ENCODE measurements around the gene KCNH4.

DNA sequence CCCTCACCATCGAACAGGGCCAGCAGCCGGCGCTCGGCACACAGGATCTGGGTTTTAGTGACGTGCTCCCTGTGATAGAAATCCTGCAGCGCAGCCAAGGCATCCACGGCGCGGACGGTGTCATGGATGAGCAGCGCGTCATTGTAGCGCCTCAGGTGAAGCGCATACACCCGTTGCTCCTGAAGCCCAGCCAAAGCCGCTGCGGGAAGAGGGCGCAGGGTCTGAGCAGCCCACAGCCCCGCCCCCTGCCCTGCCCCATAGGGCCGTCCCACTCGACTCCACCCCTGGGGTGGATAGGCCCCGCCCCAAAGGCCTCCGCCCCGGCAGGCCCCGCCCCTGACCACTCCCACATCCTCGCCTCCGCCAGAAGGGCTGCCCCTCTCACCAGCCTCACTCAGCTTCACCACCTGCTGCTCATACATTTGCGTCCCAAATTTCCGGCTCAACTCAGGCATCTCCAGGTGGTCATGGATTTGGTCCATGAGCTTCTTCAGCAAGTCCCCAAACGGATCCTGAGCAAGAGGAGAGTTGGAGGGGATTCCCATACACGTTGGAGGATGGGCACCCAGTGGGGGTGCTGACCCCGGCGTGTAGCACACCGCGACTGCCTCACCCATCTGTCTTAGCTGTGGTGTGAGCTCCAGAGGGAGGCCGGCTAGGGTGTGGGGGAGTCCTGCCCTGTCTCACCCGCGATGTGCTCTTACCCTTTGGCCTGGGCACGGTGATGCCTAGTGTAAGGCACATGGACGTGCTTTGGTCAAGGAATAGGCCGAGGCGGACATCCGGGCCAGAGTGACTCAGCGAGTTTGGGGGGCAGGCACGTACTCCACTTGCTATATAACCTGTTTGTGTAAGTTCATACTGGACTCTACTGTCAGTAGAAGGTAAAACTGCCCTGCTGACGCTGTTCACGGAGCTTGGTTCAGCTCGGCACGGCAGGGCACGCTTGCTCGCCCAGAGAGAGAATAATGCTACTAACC lies 73.1 kb downstream of the KCNH4 start:
- no peak for TF ChIP-seq CTCF (IDR thresholded peaks at IDR 0.05)
- no peak for TF ChIP-seq POLR2A (IDR thresholded peaks at IDR 0.05)
